HG02870 (cell line): ENCODE measurements around the gene CTDP1.

Source experiments
- ATAC-seq: cut with Tn5 transposase; IDR thresholded peaks from one replicate; pipeline ENCODE4 v1.9.1; 2021; ENCODE audit warnings: mild to moderate bottlenecking, moderate library complexity; ENCODE audit not compliant: unreplicated experiment

The CTDP1 gene

GRCh38 chr18:79695856-79696850 is 16.6 kb downstream of the CTDP1 start:
- no peak for ATAC-seq

- ATAC-seq = no peak
Measured at GRCh38 chr18:79697178-79697577, 17.6 kb downstream of the CTDP1 start.

- ATAC-seq = no peak
Measured at GRCh38 chr18:79697976-79698375, 18.4 kb downstream of the CTDP1 start.

- no peak for ATAC-seq
Measured at GRCh38 chr18:79698668-79699335, 19.2 kb downstream of the CTDP1 start.

GRCh38 chr18:79699653-79700052 is 20.1 kb downstream of the CTDP1 start:
- no peak for ATAC-seq

GRCh38 chr18:79702906-79703305 is 23.3 kb downstream of the CTDP1 start:
- ATAC-seq = no peak

GRCh38 chr18:79704631-79705030 is 25.0 kb downstream of the CTDP1 start:
- no peak for ATAC-seq

GRCh38 chr18:79705272-79705671 is 25.7 kb downstream of the CTDP1 start:
- no peak for ATAC-seq

GRCh38 chr18:79706006-79706405 is 26.4 kb downstream of the CTDP1 start:
- no peak for ATAC-seq

- ATAC-seq = no peak
Measured at GRCh38 chr18:79706658-79707057, 27.1 kb downstream of the CTDP1 start.

- no peak for ATAC-seq
Measured at GRCh38 chr18:79707239-79707638, 27.6 kb downstream of the CTDP1 start.

- no peak for ATAC-seq
Measured at GRCh38 chr18:79707671-79708070, 28.1 kb downstream of the CTDP1 start.

- ATAC-seq = no peak
Measured at GRCh38 chr18:79708412-79708811, 28.8 kb downstream of the CTDP1 start.

GRCh38 chr18:79712206-79712857 is 32.7 kb downstream of the CTDP1 start:
- ATAC-seq = no peak

GRCh38 chr18:79713341-79713740 is 33.7 kb downstream of the CTDP1 start:
- ATAC-seq = no peak

- no peak for ATAC-seq
Measured at GRCh38 chr18:79714531-79715240, 35.1 kb downstream of the CTDP1 start.

- ATAC-seq = no peak
Measured at GRCh38 chr18:79715280-79715679, 35.7 kb downstream of the CTDP1 start.

- ATAC-seq = no peak
Measured at GRCh38 chr18:79717059-79717458, 37.5 kb downstream of the CTDP1 start.

- no peak for ATAC-seq
Measured at GRCh38 chr18:79717555-79718074, 38.0 kb downstream of the CTDP1 start.

- ATAC-seq = no peak
Measured at GRCh38 chr18:79718126-79718525, 38.5 kb downstream of the CTDP1 start.
